ENCODE results near the gene LARP7.
A peak's percentile ranks its signal among the peaks of the same experiment; 100 is the strongest.
"Not testable (repeated sequence)": the region's sequence is repeated elsewhere in the genome, so short reads cannot be mapped to it uniquely, and the experiment has no call there.

Gene LARP7

GRCh38 chr4:112651641-112652040, 14.7 kb downstream of the LARP7 start:
- DNase-seq: no peak

- DNase-seq: no peak
Measured at GRCh38 chr4:112652216-112652615, 15.3 kb downstream of the LARP7 start.

- DNase-seq: no peak
Measured at GRCh38 chr4:112655270-112655669, 18.3 kb downstream of the LARP7 start.

- DNase-seq: not testable (repeated sequence)
Measured at GRCh38 chr4:112656115-112656514, 19.2 kb downstream of the LARP7 start.

GRCh38 chr4:112664611-112665010, 27.7 kb downstream of the LARP7 start:
- no peak for DNase-seq

- no peak for DNase-seq
Measured at GRCh38 chr4:112668131-112668530, 31.2 kb downstream of the LARP7 start.

DNA sequence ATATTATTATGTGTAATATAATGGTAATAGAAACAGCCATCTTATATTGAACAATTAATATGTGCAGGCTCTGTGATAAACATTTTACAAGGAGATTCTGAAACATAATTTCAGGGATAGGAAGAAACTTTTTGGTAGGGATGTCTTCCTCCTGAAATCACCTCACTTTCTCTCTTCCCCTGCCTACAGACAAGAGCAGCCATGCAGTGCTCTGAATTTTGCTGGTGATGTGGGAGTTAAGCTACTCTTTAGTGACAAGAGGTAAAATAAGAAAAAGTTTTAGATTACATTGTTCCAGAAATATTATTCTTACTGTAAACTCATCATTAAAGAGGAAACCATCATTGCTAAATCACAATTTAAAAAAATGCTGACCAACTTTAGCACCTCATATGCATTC, 36.1 kb downstream of the LARP7 start:
- DNase-seq: no peak

DNA sequence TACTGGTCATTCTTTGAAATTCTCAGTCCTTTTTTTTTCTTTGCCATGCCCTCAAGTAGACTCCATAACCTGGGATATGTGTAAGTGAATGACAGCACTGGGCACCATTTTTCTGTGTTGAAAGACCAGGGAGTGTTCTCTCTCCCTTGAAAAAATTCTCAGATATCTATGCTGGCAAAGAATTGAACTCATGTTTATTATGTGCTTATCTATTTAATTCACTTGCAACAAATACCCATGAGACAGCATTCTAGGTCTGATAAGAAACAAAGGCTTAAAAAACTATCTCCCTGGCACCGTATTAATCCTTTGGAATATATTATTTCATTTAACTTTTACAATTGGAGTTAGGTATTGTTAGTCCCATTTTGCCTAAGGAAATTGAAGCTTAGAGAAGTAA, 36.7 kb downstream of the LARP7 start:
- no peak for DNase-seq

DNA sequence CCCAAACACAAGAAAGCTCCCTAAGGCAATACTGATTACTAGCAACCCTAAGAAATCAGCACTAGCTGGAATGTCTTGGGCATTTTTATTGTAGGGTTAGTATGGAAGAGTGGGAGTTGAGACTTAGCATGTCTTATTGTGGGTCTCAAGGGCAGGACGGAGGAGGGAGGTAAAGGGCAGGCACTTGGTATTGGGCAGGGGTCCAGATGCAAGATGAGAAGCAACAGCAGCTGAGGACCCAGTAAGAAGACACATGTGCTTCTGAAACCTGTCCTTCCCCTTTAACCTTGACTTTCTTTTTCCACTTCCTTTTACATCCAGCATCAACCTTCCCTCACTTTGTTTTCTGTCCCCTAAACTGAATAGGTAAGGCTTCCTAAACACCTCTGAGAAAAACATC, 37.4 kb downstream of the LARP7 start:
- no peak for DNase-seq

GRCh38 chr4:112677519-112678091, 40.7 kb downstream of the LARP7 start:
- no peak for DNase-seq

- DNase-seq: no peak
Measured at GRCh38 chr4:112680996-112681395, 44.1 kb downstream of the LARP7 start.

- DNase-seq: no peak
Measured at GRCh38 chr4:112693507-112693906, 56.6 kb downstream of the LARP7 start.

DNA sequence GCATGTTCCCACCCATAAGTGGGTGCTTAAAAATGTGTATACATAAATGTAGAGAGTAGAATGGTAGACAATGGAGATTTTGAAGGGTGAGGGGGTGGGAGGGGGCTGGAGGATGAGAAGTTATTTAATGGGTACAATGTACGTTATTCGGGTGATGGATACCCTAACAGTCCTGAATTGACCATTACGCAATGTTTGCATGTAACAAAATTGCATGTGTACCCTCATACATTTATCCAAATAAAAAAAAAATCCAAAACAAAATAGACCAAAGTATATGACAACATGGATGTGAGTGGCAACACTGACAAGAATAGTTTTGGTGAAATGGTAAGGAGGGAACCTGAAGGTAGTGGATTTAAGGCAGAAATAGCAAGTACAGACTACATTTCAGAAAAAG, 63.7 kb downstream of the LARP7 start:
- DNase-seq: no peak

- no peak for DNase-seq
Measured at GRCh38 chr4:112702892-112703291, 65.9 kb downstream of the LARP7 start.

DNA sequence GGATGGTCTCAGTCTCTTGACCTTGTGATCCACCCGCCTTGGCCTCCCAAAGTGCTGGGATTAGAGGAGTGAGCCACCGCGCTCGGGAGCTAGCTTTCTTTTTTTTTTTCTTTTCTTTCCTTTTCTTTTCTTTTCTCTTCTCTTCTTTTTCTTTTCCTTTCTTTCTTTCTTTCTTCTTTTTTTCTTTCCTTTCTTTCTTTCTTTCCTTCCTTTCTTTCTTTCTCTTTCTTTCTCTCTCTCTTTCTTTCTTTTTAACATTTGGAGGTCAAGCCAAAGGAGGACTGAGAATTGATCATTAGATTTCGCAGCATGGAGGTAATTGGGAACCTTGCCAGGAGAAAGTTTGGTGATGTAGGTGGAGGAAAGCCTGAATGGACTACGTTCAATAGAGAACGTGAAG, 67.4 kb downstream of the LARP7 start:
- no peak for DNase-seq

GRCh38 chr4:112704991-112705845, 68.3 kb downstream of the LARP7 start:
- DNase-seq: peak; percentile 2

DNA sequence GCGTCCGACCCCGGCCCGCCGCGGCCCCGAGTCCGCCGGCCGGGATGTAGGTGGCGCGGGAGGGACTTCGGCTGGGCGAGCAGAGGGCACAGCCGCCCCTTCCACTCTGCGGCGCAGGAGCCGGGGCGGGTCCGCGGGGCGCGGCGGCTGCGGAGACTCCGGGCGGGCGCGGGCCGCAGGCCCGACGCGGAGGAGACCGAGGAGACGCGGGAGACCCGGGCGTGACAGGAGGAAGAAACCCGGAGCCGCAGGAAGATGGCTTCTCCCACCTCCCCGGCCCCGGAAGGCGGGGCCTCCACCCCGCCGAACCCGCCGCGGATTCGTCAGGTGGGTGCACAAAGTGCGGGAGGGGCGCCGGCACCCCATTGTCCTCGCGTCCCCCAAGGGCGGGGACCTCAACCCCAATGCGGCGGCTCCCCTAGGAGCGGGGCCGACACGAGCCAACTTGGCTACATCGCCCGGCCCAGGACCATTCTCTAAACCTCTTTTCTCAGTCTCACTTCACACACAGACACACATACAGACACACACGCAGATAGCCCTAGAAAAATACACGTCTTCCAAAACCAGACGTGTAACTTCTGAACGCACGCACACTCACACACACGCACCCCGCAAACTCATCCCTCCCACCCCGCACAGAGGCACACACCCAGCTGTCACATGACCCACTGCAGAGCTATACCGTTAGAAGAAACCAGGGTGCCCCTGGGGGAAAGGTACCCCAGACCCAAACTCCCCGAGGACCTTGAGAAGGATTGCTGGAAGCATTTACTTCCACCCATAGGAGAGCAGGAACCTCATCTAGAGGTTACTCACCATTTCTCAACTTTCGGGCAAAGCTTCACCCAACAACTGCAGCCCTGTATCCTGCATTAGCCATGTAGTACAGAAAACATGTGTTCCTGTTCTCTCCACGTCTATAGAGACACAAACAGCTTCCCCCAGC, 69.2 kb downstream of the LARP7 start:
- not testable (repeated sequence) for DNase-seq

- DNase-seq: no peak
Measured at GRCh38 chr4:112706840-112707207, 69.9 kb downstream of the LARP7 start.

All from T-helper 9 cell (primary cell).